Testis (tissue), 3 donors: Measurements from ENCODE around the gene PRKAR1B. TPM values are rescaled to one million over a fixed set of nuclear protein-coding genes. Genes with fewer than 3 reads are reported as not detected.

ENCODE experiments used
- DNase-seq: peaks from one replicate; pipeline ENCODE4 v3.0.0-alpha.2; 2019
- H3K27ac ChIP-seq, 2 donors: fragments of 200-600 bp; sonication (generic); one replicate each; pipeline ENCODE4 v1.5.1; 2019
- H3K27me3 ChIP-seq: fragments of 200-600 bp; sonication (generic); one replicate; pipeline ENCODE4 v1.5.1; 2019
- H3K36me3 ChIP-seq: fragments of 200-600 bp; sonication (generic); one replicate; pipeline ENCODE4 v1.5.1; 2017; ENCODE audit warnings: low read depth; ENCODE audit errors: missing control alignments
- H3K4me1 ChIP-seq: fragments of 200-600 bp; sonication (generic); one replicate; pipeline ENCODE4 v1.5.1; 2019
- H3K4me3 ChIP-seq, 2 donors: fragments of 200-600 bp; sonication (generic); one replicate each; pipeline ENCODE4 v1.5.1; 2017 to 2019
- H3K9me3 ChIP-seq: fragments of 200-600 bp; sonication (generic); one replicate; pipeline ENCODE4 v1.5.1; 2017
- CTCF ChIP-seq, 3 experiments: fragments of 450-650 bp in 2 of 3; fragments of 200-600 bp in 1 of 3; sonication (generic) in 1 of 3; IDR thresholded peaks; one replicate each; pipeline ENCODE4 v1.5.1; 2016 to 2019; ENCODE audit warnings: antibody characterized with exemption in 3 of 3, mild to moderate bottlenecking in 2 of 3, moderate library complexity in 1 of 3
- POLR2A ChIP-seq: fragments of 450-650 bp; IDR thresholded peaks from one replicate; pipeline ENCODE4 v1.6.1; 2017; ENCODE audit warnings: antibody characterized with exemption, mild to moderate bottlenecking, moderate library complexity
- WGBS, 2 donors: methylation state at CpG; one replicate each; pipeline ENCODE4 v1.1.5; 2018; 5-methylcytosine and 5-hydroxymethylcytosine counted together
- intact Hi-C: fragments of 100-400 bp; cut with DNase I; formaldehyde crosslinking; loops from one replicate; pipeline ENCODE4 v1.15.1; 2023; ENCODE audit warnings: low total_unique reads
- polyA plus RNA-seq: library from polyadenylated mRNA; stranded (reverse); fragments of 350-450 nt; fragmentation: Illumina TruSeq; extraction: RNeasy Lipid Tissue Mini Kit (QIAGEN cat#74804); gene quantifications from one replicate; pipeline ENCODE4 v1.2.3, GENCODE V29; 2014; ENCODE audit warnings: low read depth, low replicate concordance; ENCODE audit not compliant: insufficient read depth
- total RNA-seq, 2 donors: library from RNA; depleted of rRNA; stranded (reverse); fragments of >200 nt; gene quantifications; one replicate each; pipeline ENCODE4 v1.2.3, GENCODE V29; 2016

PRKAR1B gene
- total and polyA plus RNA-seq, 3 donors from 2014 or later, result 27.8 to 35.7 (median 31.3) TPM

- TF ChIP-seq CTCF (IDR thresholded peaks at IDR 0.05) (no peak), POLR2A (no peak)
- no peaks in the 10 kb centered on the region for H3K36me3 ChIP-seq
- no peak overlapping the region for H3K27ac ChIP-seq
- no peaks in the 10 kb centered on the region for H3K27me3 ChIP-seq
- intact Hi-C loops, result no loop called here
- no peaks in the 10 kb centered on the region for H3K9me3 ChIP-seq
- H3K4me1 ChIP-seq, result peaks cover 3% of the 10 kb centered on the region
- DNase-seq, result no peak
- 93 to 96% methylated on average over 12 to 17 of the region's 17 CpGs for WGBS, 2 donors
- H3K4me3 ChIP-seq, result no peak overlapping the region
Measured at GRCh38 chr7:631291-631711, 95.8 kb downstream of the PRKAR1B start.

- no peak for DNase-seq
- no peak overlapping the region for H3K4me3 ChIP-seq
- peaks cover 3% of the 10 kb centered on the region for H3K4me1 ChIP-seq
- TF ChIP-seq POLR2A (no peak), CTCF (IDR thresholded peaks at IDR 0.05) (no peak)
- intact Hi-C loops, result no loop called here
- H3K36me3 ChIP-seq, result no peaks in the 10 kb centered on the region
- no peak overlapping the region for H3K27ac ChIP-seq
- no peaks in the 10 kb centered on the region for H3K9me3 ChIP-seq
- 74 to 79% methylated on average over 5 of the region's 5 CpGs for WGBS, 2 donors
- H3K27me3 ChIP-seq, result no peaks in the 10 kb centered on the region
Measured at GRCh38 chr7:630539-630938, 96.5 kb downstream of the PRKAR1B start.

GRCh38 chr7:630111-630511 is 97.0 kb downstream of the PRKAR1B start:
- no peaks in the 10 kb centered on the region for H3K27me3 ChIP-seq
- H3K27ac ChIP-seq, result no peak overlapping the region
- intact Hi-C loops, result no loop called here
- 95 to 100% methylated on average over 6 to 12 of the region's 12 CpGs for WGBS, 2 donors
- no peak for DNase-seq
- H3K36me3 ChIP-seq, result no peaks in the 10 kb centered on the region
- no peak overlapping the region for H3K4me3 ChIP-seq
- H3K4me1 ChIP-seq, result peaks cover 1% of the 10 kb centered on the region
- H3K9me3 ChIP-seq, result no peaks in the 10 kb centered on the region
- TF ChIP-seq POLR2A (no peak), CTCF (IDR thresholded peaks at IDR 0.05) (no peak)

GRCh38 chr7:628826-629225 is 98.3 kb downstream of the PRKAR1B start:
- WGBS, 2 donors, result 89 to 94% methylated on average over 11 to 19 of the region's 19 CpGs

More at GRCh38 chr7:628826-629225, 98.3 kb downstream of the PRKAR1B start:
- TF ChIP-seq POLR2A (no peak), CTCF (IDR thresholded peaks at IDR 0.05) (no peak)
- intact Hi-C loops, result no loop called here
- Histone ChIP-seq H3K4me1 (no peaks in the 10 kb centered on the region), H3K27ac (no peak overlapping the region), H3K4me3 (no peak overlapping the region), H3K36me3 (no peaks in the 10 kb centered on the region), H3K9me3 (no peaks in the 10 kb centered on the region), H3K27me3 (no peaks in the 10 kb centered on the region)
- no peak for DNase-seq
